HG02938 (cell line): ENCODE data around the gene SGPP2.

ENCODE experiments used
- ATAC-seq: cut with Tn5 transposase; IDR thresholded peaks from one replicate; pipeline ENCODE4 v1.9.1; 2021; ENCODE audit warnings: mild to moderate bottlenecking, moderate library complexity; ENCODE audit not compliant: unreplicated experiment

Gene SGPP2

GRCh38 chr2:222465746-222466145 is 41.4 kb downstream of the SGPP2 start:
- ATAC-seq = no peak

- ATAC-seq = no peak
Observed at GRCh38 chr2:222468346-222468745, 44.0 kb downstream of the SGPP2 start.

- no peak for ATAC-seq
Observed at GRCh38 chr2:222470802-222471468, 46.6 kb downstream of the SGPP2 start.

- no peak for ATAC-seq
Observed at GRCh38 chr2:222477962-222478608, 53.7 kb downstream of the SGPP2 start.

GRCh38 chr2:222479859-222480258 is 55.5 kb downstream of the SGPP2 start:
- ATAC-seq = no peak

- no peak for ATAC-seq
Observed at GRCh38 chr2:222480497-222480896, 56.2 kb downstream of the SGPP2 start.

GRCh38 chr2:222481941-222482340 is 57.6 kb downstream of the SGPP2 start:
- ATAC-seq = no peak

- no peak for ATAC-seq
Observed at GRCh38 chr2:222483513-222484039, 59.2 kb downstream of the SGPP2 start.

GRCh38 chr2:222485367-222486211 is 61.2 kb downstream of the SGPP2 start:
- no peak for ATAC-seq

- no peak for ATAC-seq
Observed at GRCh38 chr2:222490131-222490530, 65.8 kb downstream of the SGPP2 start.

- ATAC-seq = no peak
Observed at GRCh38 chr2:222492683-222493082, 68.3 kb downstream of the SGPP2 start.

GRCh38 chr2:222494104-222494739 is 69.9 kb downstream of the SGPP2 start:
- no peak for ATAC-seq

- ATAC-seq = no peak
Observed at GRCh38 chr2:222495388-222495787, 71.0 kb downstream of the SGPP2 start.

GRCh38 chr2:222499226-222499625 is 74.9 kb downstream of the SGPP2 start:
- ATAC-seq = no peak

GRCh38 chr2:222504191-222504590 is 79.8 kb downstream of the SGPP2 start:
- ATAC-seq = no peak

- peak; percentile 99 for ATAC-seq
Observed at GRCh38 chr2:222504719-222505118, 80.4 kb downstream of the SGPP2 start.

GRCh38 chr2:222506230-222506935 is 82.0 kb downstream of the SGPP2 start:
- ATAC-seq = no peak

- ATAC-seq = no peak
Observed at GRCh38 chr2:222514901-222515300, 90.6 kb downstream of the SGPP2 start.

GRCh38 chr2:222518570-222519381 is 94.4 kb downstream of the SGPP2 start:
- no peak for ATAC-seq

GRCh38 chr2:222521099-222521498 is 96.8 kb downstream of the SGPP2 start:
- peak; percentile 83 for ATAC-seq
